Left forelimb (tissue), 1 donor: Measurements from ENCODE around the gene FAM240A.
"Not testable (repeated sequence)": the region's sequence is repeated elsewhere in the genome, so short reads cannot be mapped to it uniquely, and the experiment has no call there.

Experiments used
- DNase-seq: peaks from one replicate; pipeline ENCODE4 v3.0.0-alpha.2; 2018; ENCODE audit warnings: low spot score

FAM240A gene

GRCh38 chr3:46586738-46587246 is 25.5 kb upstream of the FAM240A start:
- DNase-seq, result no peak

DNA sequence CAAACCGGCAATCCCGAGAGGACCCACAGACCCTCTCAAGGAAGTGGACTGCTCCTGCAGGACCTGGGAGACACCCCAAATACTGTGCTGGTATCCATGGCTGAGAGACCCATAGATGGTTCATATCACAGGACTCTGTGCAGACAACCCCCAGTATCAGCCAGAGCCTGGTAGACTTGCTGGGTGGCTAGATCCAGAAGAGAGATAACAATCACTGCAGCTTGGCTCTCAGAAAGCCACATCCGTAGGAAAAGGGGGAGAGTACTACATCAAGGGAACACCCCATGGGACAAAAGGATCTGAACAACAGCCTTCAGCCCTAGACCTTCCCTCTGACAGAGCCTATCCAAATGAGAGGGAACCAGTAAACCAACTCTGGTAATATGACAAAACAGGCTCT is 25.1 kb upstream of the FAM240A start:
- DNase-seq, result not testable (repeated sequence)

- DNase-seq, result no peak
These were observed 19.0 kb upstream of the FAM240A start for GRCh38 chr3:46593274-46593862.

- no peak for DNase-seq
These were observed 18.3 kb upstream of the FAM240A start for GRCh38 chr3:46593979-46594378.

DNA sequence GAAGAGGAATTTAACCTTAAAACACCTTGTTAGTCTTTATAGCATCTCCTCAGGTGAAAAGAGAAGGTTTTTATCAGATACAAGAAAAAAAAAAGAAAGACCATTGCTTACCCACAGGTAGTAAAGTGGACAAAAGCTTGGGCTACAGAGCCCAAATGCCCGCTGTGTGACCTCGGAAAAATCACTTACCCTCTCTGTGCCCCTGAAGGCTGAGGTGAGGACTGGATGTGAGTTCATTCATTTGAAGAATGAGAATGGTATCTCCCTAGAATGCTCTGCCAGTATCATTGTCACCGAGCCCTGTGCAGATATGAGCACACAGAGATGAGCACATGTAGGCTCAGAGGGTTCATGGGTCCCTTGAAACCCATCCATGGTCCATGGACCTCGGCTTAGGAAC is 17.6 kb upstream of the FAM240A start:
- DNase-seq, result no peak

- no peak for DNase-seq
These were observed 16.5 kb upstream of the FAM240A start for GRCh38 chr3:46595819-46596314.

- no peak for DNase-seq
These were observed 12.7 kb upstream of the FAM240A start for GRCh38 chr3:46599590-46599989.

DNA sequence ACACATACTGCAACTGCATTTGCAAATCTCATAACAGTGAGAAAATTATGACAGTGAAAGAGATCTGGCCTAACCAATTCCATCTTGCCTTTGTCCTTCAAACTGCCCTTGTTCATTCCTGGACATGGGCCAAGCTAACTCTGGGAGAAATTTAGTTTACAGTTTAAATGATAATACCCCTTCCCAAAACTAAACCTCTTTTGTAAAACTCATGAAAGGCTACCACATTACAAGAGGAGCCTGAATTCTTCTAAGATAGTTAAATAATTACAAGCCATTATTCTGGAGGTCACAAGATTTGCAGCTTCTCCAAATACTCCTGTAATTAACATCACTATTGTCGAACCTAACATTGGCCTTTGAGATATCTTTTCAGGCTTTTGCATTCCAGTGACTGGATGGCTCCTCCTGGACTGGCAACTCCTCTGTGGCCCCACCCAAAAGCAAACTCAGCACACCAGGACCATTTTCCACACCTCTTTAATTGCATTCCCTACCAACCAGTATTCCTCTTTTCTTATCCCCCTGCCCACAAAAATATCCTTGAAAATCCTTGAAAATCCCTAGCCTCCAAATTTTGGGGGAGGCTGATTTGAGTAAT is 8.8 kb upstream of the FAM240A start:
- no peak for DNase-seq

DNA sequence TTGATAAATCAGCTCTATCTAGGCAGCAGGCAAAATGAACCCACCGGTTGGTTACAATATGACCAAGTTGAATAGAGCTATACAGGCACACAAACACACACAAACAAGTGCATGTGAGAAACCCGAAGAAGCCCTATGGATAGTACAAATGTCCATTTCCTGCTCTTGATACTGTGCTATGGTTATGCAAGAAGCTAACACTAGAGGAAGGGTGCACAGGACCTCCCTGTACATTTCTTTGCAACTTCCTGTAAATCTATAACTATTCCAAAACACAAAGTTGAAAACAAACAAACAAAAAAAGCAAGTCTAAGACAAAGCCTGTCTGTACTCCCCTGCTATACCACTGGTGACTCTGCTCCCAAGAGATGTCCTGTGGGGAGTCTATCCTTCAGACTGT is 8.2 kb upstream of the FAM240A start:
- DNase-seq, result no peak

DNA sequence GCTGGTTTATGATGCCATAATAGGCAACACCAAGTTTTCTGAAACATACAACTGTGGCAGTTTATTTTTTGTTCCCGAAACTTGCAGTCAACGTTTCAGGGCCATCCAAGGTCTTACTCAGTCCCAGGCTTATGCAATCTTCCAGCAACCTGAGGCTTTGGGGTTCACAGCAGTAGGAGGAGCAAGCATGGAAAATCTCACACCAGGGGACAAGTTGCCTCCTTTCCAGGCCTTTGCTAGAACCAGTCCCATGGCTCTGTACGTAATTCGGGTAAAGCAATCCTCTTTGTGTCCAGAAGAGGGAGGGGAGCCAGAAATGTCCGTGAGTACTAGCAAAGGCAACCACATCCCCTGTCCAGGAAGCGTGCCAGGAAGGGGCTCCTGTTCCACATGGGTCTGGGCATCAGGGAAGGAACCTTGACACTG is 4.7 kb upstream of the FAM240A start:
- DNase-seq, result no peak

GRCh38 chr3:46609212-46609721 is 3.1 kb upstream of the FAM240A start:
- DNase-seq, result no peak

DNA sequence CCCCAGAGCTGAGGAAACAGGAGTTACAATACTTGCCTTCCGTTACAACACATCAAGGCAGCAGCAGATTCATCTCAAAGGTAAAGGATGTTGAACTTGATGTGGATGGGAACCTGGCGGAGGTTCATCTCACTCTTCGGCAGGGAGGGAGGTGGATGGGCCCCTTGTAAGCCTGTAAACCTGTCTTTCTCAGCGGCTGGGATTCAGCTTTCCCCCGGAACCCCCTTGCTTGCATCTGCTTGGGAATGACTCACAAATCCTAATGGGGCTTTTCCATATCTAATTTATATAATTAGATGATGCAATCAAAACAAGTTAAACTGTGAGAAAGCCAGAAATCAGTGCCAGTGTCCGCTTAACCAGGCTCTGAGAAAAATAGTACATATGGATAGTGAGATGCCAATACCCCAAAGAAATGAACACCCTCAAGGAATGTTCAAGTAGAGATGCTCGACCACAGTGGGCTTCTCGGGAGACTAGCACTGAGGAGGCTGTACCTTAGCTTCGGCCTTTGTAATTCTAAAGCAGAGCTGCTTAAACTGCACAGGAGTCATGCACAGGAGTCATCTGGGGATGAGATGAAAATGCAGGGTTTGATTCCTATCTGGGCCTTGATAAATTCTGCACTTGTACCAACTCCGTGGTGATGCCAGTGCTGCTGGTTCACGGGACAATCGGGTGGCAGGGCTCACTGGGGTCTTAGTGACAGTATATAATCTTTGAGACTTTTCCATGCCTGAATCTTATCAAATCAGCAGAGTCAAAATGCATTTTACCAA is 2.2 kb upstream of the FAM240A start:
- DNase-seq, result no peak

DNA sequence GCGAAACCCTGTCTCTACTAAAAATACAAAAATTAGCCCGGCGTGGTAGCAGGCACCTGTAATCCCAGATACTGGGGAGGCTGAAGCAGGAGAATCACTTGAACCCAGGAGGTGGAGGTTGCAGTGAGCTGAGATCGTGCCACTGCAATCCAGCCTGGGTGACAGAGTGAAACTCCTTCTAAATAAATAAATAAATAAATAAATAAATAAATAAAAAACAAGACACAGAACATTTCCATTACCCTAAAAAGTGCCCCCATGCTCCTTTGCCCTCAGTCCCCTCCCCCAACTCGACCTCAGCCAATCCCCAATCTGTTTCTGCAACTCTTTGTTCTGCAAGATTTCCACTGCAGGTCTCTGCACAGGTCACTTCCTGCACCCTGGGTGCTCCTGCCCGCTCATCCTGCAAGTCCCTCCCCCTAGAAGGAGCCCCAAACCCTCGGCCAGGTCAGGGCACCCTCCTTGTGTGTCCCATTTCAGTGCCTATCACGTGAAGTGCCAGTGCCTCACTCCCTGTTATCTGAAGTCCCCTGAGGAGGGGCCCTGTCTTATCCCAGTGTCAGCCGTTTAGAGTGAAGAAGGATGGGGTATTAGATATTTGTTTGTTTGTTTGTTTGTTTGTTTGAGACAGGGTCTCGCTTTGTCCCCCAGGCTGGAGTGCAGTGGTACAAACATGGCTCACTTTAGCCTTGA is 1.1 kb downstream of the FAM240A start:
- no peak for DNase-seq

DNA sequence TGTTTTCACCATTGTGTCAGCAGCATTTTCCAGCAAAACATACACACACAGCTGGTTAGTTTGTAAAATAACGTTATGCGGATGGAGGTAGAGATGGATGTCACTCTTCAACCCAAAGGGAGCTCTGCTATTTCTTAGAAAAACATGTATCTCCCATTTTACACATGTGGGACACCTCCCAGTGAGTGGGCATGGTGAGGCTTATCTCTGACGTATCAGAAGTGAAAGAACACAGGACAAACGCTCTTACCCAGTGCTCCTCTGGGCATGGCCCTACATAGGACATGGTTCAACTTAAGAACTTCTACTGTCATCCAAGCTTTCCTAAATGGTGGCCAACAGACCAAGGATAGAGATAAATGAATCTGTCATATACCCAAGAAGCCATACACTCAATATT is 2.1 kb downstream of the FAM240A start:
- no peak for DNase-seq

DNA sequence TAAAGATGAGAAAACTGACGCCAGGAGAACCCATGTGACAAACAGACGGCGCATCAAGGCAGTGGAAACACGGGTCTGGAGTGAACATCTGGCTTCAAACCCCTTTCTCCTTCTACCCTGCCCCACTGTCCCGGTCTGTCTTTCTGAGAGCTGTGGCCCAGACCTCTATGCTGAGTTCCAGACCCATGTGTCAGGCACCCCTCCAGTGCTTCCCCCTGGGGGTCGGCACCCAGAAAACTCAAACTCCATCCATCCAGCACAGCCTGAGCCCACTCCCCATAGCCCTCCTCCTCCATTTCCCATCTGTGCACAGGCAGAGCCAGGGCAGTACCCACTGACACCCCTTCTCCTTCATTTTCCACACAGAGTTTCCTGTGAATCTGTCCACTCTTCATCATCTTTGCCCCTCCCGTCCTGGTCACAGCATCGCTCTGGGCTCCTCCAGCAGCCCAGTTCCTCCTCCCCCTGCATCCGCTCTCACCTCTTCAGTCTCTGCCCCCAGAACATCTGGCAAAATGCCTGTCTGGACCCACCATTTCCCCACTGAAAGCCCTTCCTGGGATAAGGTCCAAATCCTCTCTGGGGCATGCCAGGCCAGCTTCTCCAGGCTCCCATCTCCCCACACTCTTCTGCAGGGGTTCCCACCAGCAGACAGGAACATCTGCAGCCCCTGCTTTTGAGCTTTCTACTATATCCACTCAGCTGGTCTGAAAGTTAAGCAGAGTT is 2.9 kb downstream of the FAM240A start:
- no peak for DNase-seq

GRCh38 chr3:46615976-46616375 is 3.7 kb downstream of the FAM240A start:
- no peak for DNase-seq

GRCh38 chr3:46617941-46618340 is 5.6 kb downstream of the FAM240A start:
- no peak for DNase-seq

DNA sequence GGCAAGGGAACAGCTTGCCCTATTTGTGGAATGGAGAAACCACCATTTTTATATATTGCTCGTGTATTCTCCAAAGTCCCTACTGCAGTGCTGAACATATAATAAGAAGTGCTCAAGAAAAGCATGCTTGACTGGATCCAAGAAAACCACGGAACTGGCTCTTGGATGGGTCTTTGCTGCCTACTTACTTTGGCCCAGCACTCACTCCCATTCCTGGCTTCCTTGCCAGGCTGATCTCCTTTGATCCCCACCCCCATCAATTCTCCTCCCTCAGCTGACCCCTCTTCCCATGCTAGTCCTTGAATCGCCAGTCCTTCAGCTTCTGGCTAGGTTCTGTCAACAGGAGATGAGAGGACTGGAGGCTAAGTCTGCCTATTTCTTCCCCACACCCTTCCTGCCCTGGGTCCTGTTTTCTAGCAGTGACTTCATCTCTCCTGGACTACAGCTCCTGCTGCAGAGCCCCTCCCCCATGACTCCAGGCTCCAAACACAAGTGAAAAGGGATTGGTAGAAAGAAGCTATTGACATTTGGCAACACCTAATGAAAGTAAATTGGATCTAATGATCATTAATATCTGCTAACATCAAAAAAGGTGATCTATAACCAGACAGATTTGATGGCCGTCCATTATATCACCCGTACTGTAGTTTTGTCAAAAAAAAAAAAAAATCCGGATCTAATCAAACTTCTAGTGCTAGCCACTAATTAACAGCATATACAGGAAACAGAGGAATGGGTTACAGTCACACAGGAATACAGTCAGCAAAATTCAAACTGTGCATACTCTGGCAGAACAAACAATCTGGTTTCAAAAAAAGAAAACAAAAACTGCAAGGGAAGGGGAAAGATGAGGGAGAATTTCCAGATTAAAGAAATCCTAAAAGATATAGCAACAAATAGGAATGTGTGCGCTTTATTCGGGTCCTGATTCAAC is 7.8 kb downstream of the FAM240A start:
- DNase-seq, result no peak

DNA sequence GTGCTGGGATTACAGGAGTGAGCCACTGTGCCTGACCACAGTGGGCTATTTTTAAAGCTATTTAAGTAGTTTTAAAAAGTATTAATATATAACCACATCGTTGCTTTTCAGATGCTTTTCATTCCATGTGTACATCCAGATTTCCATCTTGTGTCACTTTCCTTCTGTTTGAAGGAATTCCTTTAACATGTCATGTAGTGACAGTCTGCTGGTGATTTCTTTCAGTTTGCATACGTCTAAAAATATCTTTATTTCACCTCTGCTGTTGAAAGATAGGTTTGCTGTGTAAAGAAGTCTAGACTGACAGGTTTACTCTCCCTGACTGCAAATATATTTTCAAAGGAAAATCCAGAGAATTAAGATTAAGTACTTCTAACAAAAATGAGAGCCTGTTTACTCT is 12.2 kb downstream of the FAM240A start:
- DNase-seq, result no peak

DNA sequence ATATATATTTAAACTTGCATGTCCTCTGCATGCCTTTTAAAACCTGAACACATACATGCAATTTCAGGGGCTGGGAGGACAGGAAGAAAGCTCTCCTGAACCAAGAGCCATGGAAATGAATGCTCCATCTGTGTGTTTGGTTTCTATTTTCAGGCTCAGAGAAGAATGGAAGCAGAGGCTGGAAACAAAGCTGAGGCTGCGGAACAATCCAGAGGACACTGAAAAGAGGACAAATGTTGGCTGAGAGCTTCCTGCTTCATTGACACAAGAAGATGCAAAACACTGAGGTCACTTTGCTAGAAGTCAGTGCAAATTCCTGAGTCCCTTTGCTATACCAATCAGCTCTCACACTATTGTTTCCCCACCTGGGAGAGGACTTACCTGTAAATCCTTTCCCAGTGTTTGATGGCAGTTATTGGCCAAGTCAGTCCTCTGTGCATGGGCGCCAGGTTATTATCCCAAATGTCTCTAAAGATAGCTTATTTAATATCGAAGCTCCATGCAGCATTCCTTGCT is 12.7 kb downstream of the FAM240A start:
- DNase-seq, result no peak
